ENCODE results near the gene PSMB10. TPM values are rescaled to one million over a fixed set of nuclear protein-coding genes. Genes with fewer than 3 reads are reported as not detected.

PSMB10 gene
- total RNA-seq, 4 donors from 2014 or later: 22.9 to 39.7 (median 32.5) TPM

DNA sequence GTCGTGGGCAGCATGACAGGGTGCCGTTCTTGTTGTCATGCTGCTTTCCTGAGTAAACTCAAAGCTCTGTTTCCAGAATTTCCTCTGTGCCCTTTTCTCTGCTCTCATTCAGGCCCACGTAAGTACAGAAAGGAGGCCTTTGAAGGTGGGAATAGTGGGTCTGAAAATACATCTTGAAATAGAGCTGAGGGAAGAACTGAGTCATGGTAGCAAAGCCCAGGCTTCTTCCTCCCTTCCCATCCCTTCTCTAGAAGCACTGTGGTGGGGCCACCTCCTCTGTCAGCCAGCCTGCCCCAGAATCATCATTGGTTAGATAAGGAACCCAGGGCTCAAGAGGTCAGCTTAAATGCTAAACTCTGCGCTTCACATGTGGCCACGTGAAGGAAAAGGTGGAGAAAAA lies 14.4 kb downstream of the PSMB10 start:
- intact Hi-C loops (cut with DNase I): no loop called here
- Histone ChIP-seq H3K4me3 (replicated peaks in 1 of 3) (no peak overlapping the region), H3K36me3 (no peaks in the 10 kb centered on the region), H3K27ac (peak overlapping the region in 2 of 3 donors; percentile 52 to 65), H3K27me3 (no peaks in the 10 kb centered on the region), H3K9me3 (no peaks in the 10 kb centered on the region), H3K4me1 (peaks cover 33 to 77% of the 10 kb centered on the region in 2 donors)
- DNase-seq: no peak
- WGBS, 2 donors: 81 to 87% methylated on average over 5 of the region's 5 CpGs
- TF ChIP-seq, protein P1, sequence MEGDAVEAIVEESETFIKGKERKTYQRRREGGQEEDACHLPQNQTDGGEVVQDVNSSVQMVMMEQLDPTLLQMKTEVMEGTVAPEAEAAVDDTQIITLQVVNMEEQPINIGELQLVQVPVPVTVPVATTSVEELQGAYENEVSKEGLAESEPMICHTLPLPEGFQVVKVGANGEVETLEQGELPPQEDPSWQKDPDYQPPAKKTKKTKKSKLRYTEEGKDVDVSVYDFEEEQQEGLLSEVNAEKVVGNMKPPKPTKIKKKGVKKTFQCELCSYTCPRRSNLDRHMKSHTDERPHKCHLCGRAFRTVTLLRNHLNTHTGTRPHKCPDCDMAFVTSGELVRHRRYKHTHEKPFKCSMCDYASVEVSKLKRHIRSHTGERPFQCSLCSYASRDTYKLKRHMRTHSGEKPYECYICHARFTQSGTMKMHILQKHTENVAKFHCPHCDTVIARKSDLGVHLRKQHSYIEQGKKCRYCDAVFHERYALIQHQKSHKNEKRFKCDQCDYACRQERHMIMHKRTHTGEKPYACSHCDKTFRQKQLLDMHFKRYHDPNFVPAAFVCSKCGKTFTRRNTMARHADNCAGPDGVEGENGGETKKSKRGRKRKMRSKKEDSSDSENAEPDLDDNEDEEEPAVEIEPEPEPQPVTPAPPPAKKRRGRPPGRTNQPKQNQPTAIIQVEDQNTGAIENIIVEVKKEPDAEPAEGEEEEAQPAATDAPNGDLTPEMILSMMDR (IDR thresholded peaks at IDR 0.05): no peak
- no peak for TF ChIP-seq POLR2A (IDR thresholded peaks at IDR 0.05)

DNA sequence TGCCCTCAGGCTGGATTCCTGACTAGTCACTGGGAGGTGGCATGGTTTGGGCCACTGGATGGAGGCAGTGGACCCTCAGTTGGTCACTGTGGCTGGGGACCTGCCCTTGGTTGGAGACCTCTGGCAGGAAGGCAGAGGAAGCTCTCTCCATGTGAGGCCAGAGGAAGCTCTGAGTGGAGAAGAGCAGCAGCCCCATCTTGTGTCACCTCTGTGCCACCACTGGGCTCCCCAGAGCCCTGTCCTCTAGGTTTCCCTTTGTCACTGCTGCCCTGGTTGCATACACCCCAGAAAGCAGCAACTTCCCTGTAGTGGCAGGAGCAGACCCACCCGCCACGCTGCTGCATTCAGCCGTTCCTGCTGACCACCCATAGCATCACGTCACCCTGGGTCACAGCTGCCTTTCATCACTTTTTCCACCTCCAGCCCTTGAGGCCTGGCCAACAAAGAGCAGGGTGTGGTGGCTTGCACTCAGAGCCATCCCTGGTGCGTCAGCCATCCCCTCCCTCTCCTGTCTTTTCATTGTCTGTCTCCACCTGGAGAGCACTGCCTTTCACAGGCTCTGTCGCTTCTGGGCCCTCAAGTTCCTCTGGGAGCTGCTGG lies 16.9 kb downstream of the PSMB10 start:
- H3K27me3 ChIP-seq: no peaks in the 10 kb centered on the region
- H3K4me3 ChIP-seq (replicated peaks in 1 of 3): no peak overlapping the region
- intact Hi-C loops (cut with DNase I): no loop called here
- WGBS, 2 donors: 90% methylated on average over 6 of the region's 6 CpGs
- DNase-seq: no peak
- H3K27ac ChIP-seq: peak overlapping the region in 2 of 3 donors; percentile 15 to 72
- TF ChIP-seq, protein P1 (IDR thresholded peaks at IDR 0.05): no peak
- no peak for TF ChIP-seq POLR2A (IDR thresholded peaks at IDR 0.05)
- H3K9me3 ChIP-seq: no peaks in the 10 kb centered on the region
- H3K36me3 ChIP-seq: no peaks in the 10 kb centered on the region
- peaks cover 44 to 81% of the 10 kb centered on the region in 2 donors for H3K4me1 ChIP-seq

DNA sequence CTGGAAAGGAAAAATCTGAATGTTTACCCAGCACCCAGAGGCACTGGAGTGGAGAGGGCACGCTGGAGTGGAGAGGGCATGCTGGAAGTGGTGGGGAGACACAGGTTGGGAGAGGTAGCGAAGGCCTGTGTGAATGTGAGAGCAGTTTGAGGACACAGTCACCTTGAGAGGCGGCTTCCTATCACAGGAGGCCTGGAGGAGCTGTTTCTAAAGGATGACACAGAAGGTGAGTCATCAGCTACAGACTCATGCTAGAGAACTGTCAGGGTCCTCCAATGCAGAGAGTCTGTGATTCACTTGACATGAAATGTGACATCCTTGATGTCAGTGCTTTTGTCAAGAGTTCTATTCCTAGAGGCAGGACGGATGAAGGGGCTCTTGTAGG lies 18.8 kb downstream of the PSMB10 start:
- peak overlapping the region; percentile 52 to 72 (median 67) for H3K27ac ChIP-seq
- H3K36me3 ChIP-seq: no peaks in the 10 kb centered on the region
- TF ChIP-seq, protein P1 (IDR thresholded peaks at IDR 0.05): no peak
- no peak for TF ChIP-seq POLR2A (IDR thresholded peaks at IDR 0.05)
- H3K9me3 ChIP-seq: no peaks in the 10 kb centered on the region
- WGBS, 2 donors: 31 to 55% methylated on average over 4 of the region's 4 CpGs
- H3K27me3 ChIP-seq: no peaks in the 10 kb centered on the region
- no peak overlapping the region for H3K4me3 ChIP-seq (replicated peaks in 1 of 3)
- peak; percentile 77 to 78 for DNase-seq
- peaks cover 32 to 64% of the 10 kb centered on the region in 2 donors for H3K4me1 ChIP-seq
- intact Hi-C loops (cut with DNase I): no loop called here

DNA sequence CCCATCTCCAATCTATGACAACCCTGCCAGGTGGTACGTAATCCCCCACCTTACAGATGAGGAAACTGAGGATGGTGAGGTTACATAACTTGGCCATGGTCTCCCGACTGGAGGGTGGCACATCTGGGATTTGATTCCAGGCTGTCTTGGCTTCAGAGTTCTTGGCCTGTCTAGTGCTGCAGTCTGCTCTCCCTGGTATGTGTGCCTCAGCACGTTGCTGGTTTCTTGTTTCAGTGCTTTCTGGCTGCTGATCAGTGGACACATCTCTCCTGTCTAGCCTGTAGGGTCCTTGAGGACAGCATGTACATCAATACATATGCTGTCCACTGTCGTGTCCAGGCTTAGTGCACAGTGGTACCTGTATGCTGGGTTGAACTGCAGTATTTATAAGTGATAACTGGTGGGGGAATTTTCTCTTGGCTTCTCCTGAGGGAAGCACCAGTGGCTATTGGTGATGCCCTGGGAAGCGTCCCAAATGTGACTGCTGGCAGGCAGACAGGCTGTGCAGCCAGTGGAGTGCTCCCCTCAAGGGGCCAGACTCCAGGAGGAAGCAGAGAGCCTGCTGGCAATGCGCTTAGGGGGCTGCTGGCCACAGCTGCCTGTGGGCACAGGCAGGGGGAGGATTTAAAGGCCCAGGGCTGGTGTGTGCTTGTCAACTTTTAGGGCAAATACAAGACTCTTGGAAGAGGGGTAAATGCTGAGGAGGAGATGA lies 19.4 kb downstream of the PSMB10 start:
- 45 to 46% methylated on average over 4 to 5 of the region's 6 CpGs for WGBS, 2 donors
- Histone ChIP-seq H3K36me3 (no peaks in the 10 kb centered on the region), H3K27me3 (no peaks in the 10 kb centered on the region), H3K9me3 (no peaks in the 10 kb centered on the region), H3K4me1 (peaks cover 29 to 58% of the 10 kb centered on the region in 2 donors), H3K4me3 (replicated peaks in 1 of 3) (no peak overlapping the region), H3K27ac (peak overlapping the region; percentile 52 to 72 (median 67))
- intact Hi-C loops (cut with DNase I): no loop called here
- TF ChIP-seq, protein P1 (IDR thresholded peaks at IDR 0.05): no peak
- TF ChIP-seq POLR2A (IDR thresholded peaks at IDR 0.05): no peak
- DNase-seq: peak; percentile 92 to 94
